ENCODE data around the gene ZFPM1.

The ZFPM1 gene

DNA sequence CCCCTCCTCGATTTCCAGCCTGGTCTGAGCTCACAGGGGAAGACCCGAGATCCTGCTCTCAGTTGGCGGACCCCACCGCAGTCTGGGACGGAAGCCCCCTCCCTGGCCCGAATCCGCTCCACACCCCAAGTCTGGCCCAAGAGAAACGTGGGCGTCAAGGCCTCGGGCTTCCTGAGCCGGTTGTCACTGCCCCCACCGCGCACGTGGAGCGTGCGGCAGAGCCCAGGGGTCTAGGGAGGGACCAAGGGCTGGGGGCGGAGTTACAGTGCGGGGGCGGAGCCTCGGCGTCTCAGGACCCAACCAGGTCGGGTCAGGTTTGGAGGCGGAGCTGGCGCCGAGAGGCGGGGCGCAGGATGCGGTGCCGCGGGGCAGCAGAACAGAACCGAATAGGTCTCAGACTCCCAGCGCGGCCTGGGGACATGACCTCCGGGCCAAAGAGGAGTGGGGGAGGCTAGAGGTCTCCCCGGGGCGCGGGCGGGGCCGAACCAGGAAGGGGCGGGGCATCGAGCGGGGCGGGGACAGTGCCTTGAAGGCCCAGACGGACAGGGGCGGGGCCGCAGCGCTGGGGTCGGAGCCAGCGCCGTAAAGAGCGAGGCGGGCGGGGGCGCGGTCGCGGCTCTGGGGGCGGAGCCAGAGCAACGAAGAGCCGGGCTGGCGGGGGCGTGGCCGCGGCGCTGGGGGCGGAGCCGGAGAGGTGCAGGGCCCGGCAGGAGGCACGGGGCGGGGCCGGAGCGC, 431 bp upstream of the ZFPM1 start:
- peak; percentile 68 for DNase-seq

DNA sequence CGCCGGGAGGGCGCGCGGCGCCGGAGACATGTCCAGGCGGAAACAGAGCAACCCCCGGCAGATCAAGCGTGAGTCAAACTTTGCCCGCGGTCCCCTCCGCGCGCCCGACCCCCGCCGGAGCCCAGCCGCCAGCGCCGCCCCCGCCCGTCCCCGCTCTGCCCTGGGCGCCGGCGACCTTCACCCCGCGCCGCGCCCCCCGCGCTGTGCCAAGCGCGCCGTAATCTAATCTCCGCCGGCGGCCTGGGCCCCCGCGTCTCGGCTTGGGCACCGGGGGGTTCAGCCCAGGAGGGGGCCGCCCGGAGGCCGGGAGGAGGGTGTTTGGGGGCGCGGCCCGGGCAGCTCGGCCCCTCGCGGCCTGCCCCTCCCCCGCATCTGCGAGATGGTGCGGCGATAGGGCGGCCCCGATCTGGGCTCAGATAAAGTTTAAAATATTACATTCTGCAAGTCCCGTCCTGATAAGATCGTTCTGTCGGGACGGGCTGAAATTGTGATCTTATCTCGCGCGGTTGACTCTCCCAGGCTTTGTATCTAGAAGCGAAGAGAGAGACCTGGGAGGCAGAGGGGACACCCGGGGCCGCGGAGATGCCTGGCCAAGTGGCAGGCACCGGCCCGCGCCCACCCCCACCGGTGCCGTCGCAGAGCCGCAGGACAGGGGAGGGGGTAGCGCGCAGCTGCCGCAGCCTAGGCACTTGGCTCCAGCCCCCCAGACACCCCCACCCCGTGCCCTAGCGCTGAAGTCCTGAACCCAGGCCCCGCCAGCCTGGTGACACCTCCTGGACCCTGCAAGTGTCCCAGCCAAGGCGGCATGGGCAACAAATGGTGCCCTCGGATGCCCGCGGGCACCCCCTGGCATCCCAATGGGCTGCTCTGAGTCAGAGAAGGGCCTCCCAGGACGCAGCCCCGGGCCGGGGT, 787 bp downstream of the ZFPM1 start:
- no peak for DNase-seq

DNA sequence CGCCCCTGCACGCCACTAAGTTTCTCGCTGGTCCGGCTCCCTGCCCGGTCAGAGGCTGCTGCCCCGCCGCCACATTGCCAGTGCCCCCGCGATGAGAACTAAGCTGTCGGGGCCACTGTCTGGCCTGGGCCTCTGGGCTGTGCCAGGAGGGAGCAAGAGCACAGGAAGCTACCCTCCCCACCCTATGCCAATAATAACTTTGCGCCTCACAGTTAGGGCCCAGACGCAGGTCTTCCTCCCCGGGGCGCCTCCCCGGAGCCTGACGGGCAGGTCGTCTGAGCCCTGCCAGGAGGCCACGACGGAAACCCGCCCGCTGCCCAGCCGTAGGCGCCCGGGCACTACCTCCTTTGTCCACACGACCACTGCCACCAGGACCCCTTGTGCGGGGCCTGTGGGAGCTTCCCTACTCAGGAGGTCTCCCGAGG, 1.5 kb downstream of the ZFPM1 start:
- no peak for DNase-seq

DNA sequence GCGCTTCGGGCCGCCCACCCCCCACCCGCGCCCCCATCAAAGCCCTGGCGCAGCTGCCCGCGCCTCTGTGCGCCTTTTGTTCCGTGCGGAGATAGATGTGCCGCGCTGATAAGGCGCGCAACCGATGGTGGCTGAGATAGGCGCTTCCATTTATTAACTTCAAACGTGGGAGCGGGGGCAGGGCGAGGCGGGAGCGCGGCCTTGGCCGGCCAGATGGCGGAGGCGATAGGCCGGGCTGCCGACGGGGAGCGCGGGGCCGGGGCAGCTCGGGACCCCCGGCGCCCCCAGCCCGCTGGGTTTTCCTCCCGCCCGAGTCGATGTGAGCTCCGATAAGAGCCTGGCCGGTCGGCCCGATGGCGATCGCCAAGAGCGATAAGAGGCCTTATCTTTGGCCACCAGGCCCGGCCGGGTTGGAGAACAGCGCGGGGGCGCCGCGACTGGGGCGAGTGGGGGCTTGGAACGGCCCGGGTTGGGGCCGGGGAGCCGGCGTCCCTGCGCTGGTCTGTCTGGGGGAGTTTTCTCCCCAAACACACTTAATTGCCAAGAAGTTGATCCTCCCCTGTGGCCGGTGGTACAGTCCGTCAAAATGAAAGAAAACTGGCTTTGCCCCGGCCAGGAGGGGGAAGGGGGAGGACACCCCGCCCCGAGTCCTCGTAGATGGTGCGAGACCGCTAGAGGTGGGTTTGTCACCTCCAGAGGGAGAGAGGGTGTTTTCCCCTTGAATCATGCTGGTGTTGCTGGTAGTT, 2.7 kb downstream of the ZFPM1 start:
- DNase-seq = no peak

DNA sequence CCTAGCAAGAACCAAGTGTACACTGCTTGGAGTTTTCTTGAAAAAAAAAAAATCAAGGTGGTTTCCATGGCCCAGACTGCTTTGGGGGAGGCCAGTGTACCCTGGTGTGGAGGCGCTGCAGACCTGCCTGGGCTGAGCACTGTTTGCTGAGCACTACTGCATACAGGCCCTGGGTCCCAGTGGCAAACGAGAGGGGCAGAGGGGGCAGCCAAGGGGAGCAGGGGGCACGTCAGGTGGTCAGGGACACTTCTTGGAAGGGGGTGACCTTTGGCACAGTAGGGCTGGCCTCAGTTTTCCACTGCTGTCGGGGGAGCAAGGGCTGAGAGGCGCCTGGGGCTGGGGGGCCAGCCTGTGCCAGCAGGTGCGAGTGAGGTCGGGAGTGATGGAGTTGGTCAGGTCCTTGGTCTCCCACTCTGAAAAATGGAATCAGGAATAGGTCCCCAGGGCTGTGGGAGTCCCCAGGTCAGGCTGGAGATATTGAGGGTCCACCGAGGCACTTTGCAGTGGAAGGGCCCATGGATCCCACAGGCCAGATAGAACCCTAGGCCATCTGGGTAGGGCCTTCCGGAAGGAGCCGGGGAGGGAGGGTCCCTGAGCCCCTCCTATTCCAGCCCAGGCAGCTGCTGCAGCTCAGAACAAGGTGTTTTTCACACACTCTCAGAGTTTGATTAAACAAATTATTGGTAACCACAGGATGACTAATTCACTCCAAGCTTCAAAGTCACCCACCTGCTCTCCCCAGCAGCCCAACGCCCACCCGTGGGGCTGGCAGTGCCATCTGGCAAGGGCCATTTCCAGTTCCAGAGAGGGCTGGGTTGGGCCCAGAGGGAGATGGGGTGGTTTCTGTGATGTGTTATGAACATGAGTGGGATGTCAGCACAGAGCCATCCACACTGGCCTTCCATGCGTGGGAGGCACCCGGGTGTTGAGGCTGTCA, 3.5 kb downstream of the ZFPM1 start:
- DNase-seq = no peak

DNA sequence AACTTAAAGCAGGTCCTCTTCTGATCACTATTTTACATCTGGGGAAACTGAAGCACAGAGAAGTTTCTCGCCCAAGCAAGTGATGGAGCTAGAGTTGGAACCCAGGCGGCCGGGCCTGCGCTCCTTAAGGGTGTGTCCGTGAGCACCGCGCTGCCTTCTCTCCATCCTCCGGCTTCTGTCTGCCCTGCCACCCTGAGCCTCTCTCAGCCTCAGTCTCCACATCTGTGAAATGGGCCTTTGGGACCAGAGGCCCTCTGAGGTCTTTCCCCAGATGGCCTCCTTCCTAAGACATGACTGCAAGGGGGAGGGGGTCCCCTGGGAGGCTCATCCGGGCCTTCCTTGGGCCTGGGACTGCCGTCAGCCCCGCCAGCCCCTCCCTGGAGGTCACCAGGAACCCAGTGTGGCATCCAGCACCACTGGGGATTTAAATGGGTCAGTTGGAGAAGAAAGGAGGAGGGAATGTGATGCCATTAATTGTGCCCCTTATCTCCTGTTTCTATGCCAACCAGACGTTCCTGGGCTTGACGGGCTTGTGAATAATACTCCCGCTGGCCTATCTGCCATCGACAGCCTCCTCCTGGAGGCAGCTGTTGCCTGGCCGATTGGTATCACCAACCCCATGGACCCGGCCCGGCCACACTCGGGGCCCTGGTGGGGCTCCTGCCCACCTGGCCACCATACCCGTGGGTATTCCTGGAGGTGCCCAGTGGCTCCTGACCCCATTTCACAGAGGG, 5.1 kb downstream of the ZFPM1 start:
- no peak for DNase-seq

DNA sequence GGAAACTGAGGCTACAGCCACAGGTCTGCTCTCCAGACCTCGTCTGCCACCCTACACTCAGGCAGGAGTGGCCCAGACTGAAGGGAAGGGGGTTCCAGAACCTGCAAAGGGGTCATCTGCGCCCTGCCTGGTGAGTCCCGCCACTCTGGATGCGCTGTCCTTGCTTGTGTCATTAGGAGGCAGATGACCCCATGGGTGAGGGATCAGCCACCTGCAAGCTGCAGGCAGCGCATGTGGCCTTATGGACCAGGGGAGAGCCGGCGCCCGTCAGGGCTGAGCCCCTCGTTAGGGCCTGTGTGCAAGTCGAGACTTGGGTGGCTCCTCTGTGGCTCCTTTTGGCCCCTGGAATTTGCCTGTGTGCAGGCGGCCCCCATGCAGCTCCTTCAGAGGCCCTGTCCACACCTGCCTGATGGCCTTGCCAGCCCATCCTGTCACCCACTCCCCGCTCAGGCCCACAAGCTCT, 5.7 kb downstream of the ZFPM1 start:
- DNase-seq = no peak

DNA sequence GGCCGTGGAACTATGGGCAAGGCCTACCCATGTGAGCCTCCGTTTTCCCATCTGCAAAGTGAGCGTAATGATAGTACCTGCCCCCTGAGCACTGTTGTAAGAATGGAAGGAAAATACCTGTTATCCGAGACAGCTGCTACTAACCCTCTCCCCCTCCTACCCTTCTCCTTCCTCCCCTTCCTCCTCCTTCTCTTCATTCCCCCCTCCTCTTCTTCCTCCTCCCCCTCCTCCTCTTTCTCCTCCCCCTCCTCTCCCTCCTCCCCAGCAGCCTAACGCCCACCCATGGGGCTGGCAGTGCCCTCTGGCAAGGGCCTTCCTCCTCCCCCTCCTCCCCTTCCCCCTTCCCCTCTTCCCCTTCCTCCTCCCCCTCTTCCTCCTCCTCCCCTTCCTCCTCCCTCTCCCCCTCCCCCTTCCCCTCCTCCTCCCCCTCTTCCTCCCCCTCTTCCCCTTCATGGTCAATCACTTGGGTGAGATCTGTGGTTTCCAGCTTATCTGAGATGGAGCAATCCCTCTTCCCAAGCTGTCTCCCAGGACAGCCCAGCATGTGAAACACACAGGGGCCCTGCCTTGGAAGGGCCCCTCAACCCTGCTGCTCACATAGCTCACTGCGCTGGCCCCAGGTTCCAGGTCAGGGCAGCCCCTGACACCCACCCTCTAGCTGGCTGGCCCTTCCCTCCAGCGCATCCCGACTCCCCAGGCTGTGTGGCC, 6.4 kb downstream of the ZFPM1 start:
- no peak for DNase-seq

DNA sequence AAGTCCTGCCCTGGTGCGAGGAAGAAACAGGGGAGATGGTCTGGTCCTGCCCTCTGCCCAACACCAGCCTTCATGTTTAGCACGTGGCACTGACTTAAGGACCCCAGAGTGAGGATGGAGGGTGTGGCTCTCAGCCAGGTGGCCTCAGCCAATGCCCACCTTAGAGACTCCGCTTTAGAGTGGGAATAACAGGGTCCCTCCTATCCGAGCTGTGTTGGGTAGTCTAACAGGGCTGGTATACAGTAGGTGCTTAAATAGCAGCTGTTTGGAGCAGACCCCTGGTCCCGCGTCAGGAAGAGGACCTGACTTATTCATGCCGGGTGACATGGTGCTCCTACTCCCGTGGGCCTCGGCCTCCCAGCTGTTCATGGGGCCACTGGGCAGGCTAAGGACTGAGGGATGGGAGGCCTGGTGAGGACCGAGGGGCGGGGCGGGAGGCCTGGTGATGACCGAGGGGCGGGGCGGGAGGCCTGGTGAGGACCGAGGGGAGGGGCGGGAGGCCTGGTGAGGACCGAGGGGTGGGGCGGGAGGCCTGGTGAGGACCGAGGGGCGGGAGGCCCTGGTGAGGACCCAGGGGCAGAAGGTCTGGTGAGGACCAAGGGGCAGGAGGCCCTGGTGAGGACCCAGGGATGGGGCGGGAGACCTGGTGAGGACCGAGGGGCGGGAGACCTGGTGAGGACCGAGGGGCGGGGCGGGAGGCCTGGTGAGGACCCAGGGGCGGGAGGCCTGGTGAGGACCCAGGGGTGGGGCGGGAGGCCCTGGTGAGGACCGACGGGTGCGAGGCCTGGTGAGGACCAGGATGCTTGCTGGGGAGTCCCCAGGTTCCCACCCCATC, 7.6 kb downstream of the ZFPM1 start:
- no peak for DNase-seq

DNA sequence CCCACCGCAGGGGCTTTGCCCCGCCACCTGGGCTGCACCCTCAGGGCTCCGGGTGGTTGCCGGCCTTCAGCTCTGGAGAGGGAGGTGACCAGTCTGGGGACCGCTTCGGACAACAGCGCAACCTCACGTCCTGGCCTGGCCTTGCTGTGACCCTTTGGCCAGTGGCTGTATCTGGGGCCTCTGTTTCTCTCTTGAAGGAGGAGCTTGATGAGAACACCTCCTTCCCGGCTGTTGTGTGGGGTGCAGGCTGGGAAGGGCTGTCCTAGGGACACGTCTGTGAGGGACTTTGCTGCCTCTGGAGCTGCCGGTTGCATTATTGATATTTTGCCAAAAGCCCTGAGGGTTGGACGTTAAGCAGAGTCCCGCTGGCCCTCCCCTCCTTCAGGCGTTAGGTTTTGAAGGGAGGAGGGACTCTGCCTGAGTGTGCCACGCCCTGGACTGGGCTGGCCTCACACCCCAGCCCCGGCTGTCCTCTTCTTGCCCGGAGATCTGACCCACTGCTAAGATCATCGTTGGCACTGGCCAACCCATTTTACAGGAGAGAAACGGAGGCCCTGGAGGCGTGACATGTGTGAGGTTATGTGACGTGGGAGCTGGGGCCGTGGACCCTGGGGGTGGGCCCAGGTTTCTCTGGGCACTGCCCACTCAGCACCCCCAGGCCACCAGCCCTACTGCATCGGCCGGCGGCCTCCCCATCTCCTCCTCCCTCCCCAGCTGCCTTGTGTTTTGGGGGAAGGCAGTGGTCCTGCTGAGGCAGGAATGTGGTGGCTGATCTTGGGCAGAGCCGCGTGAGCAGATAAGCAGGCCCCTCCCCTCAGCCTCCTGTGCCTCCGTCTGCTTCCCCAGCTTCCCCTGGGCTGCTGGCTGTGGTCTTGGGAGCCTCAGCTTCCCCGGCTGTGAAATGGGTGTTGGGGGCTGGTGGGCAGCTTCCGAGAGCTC, 8.5 kb downstream of the ZFPM1 start:
- no peak for DNase-seq

DNA sequence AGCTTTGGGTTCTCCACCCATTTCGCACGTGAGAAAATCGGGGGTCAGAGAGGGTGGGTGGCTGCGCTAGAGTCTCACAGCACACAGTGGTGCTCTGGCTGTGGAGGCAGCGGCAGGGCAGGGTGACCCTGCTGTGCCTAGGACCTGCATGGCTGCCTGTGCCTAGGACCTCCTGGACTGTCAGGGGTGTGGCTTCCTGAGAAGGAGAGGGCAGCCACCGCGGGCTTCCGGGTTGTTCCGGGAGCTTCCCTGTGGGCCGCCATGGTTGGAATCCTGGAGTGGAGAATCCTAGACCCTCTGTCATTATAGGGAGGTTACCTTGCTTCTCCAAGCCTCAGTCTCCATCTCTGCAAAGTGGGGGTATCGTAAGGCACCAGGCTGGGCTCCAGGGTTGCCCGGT, 9.3 kb downstream of the ZFPM1 start:
- DNase-seq = no peak

DNA sequence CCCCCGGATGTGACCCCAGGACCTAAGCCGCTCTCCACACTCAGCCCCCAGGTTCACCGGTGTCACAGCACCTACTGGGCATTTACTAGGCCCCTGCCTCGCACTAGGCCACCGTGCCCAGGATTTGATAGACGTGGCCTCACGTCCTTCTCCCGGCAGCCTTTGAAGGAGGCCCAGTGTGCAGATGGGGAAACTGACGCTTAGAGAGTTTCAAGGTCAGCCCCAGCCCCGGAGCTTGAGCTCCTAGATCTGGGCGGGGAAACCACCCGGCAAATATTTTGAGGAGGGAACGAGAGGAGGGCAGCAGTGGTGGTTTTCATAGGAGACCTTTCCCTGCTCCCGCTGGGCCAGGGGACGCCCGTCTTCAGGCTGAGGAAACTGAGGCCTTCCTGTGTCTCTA, 10.3 kb downstream of the ZFPM1 start:
- DNase-seq = no peak

DNA sequence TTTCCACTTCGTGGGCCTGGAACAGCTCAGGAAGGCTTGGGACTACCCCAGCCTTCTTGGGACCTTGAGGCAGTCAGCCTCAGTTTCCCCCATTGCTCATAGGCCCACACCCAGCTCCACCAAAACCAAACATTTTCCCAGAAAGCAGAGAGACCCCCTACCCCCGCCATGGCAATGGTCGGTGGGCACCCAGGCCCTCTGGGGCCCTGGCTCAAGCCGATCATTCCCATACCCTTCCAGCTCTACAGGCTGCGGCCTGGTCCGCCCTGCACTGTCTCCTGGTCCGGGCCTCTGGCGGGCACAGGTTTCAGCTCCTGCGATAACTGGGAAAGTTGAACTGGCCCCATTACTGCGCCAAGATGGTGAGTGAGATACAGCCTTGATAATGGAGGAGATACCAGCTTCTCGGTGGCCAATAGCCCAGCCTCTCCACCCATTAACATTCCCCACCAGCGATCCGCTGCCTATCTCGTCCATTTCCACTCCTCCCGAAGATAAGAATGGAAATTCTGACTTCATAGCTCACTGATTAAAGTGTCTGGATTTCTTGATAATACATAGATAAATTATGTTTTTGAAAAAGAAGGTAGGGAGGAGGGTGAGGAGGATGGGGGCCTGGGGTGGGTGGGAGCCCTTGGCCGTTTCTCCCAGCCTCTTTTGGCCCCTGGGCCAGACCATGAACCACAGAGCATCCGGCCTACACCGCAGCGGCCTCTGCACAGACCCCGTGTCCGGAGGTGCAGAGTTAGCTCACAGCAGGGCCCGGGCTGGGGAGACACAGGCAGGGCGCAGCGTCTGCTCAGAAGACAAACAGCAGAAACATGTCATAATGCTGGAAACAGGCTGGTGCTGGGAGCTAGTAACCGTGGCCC, 11.6 kb downstream of the ZFPM1 start:
- no peak for DNase-seq

DNA sequence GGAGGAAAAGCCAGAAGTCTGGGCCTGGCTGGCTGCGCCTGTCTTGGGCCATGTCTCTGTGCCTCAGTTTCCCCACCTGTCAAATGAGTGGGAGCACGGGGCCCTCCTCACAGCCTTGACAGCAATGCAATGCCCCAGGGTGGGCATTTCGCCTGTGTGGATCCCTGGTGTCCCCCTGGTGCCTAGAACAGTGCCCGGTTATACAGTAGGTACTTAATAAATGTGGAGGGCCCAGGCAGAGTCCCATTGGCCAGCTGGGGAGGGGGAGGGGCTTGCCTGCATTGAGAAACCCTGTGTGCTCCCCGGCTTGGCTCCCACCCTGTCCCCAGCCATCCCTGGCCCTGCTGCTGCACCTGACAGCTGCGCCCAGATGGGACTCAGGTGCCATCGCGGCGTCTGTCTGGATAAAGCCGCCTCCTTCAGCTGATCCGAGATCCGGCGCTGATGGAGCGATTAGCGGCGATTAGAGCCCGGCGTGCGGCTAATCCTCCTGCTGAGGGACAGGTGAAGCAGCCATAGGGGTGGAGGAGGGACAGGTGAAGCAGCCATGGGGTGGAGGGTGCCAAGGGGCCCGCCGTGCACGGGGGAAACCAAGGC, 12.4 kb downstream of the ZFPM1 start:
- no peak for DNase-seq

DNA sequence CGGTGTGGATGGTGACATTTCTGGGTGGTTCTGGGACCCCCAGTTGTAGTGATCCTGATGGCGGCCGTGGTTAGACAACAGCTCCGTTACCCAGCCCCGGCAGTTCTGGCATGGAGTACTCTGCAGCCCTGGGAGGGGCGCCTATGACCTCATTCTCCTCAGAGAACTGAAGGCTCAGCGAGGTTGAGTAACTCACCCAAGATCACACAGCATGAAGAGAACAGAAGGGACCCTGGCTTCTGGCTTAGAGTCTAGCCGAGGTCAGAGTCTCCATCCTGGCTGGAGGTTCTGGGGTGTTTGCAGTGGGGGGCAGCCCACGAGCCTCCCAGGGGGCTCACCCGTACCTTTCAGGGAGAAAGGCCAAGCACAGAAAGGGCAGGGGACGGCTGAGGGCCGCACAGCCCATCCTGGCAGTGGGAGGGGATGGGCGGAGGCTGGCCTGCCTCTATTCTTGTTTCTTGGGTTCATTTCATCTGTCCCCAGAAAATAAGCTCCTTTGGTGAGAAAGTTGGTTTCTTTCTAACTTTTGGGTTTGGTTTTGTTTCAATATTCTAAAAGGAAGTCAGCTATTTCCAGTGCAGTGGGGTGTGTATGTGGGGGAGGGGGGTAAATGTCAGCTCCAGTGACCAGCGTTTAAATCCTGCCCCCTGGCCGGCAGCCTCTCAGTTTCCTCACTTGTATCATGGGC, 13.2 kb downstream of the ZFPM1 start:
- no peak for DNase-seq

DNA sequence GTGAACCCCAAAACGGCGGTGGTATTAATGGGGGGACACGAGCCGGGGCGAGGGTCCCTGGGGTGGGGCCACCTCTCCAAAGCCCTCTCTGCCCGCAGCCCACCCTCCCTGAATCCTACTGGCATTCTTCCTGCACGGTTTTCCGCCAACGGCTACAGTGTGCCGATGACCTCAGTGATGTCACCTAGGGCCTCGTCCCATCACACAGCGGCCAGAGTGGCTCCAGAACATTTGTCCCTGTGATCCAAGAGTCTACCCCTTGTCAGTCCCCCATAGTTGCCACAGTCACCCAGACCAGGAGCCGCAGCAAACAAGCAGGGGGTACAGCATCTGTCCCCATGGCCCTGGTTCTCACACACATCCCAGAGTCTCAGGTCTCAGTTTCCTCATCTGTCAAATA, 13.9 kb downstream of the ZFPM1 start:
- DNase-seq = no peak

DNA sequence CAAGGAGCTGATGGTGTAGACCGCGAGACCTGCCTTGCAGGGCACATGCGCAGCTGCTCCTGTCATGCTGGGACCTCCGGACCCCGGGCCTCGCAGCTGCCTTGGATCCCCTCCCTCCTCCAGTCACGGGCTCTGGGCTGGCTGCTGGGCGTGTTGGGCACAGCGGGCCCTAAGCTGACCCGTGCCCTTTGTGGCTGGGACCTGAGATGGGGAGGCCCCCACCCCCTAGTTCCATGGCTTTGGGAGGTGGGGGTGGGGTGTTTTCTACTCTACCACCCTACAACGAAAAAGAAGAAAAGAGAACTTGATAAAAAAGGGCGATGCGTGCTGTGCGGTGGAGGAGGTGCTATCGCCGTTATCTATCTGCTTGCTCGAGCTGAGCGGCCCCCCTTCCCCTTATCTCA, 14.5 kb downstream of the ZFPM1 start:
- no peak for DNase-seq

Data from NCI-H1694 (cell line).